Ureter (tissue), 1 donor: ENCODE data around the gene TMA7. TPM values are rescaled to one million over a fixed set of nuclear protein-coding genes. Genes with fewer than 3 reads are reported as not detected.
A peak's percentile ranks its signal among the peaks of the same experiment; 100 is the strongest.
"Not testable (repeated sequence)": the region's sequence is repeated elsewhere in the genome, so short reads cannot be mapped to it uniquely, and the experiment has no call there.

Source experiments
- DNase-seq: peaks from one replicate; pipeline ENCODE4 v3.0.0-alpha.2; 2020; ENCODE audit warnings: low spot score
- total RNA-seq: library from RNA; stranded (reverse); gene quantifications from one replicate; pipeline ENCODE4 v1.2.4, GENCODE V29; 2023
- donor health status: DM: yes; HTN: yes; CAD: no.

Gene TMA7
- total RNA-seq, 1 donor from 2014 or later, result 237 TPM

GRCh38 chr3:48467473-48468267 lies 27.6 kb downstream of the TMA7 start:
- DNase-seq, result no peak

- no peak for DNase-seq
Observed at GRCh38 chr3:48468329-48468731, 28.3 kb downstream of the TMA7 start.

GRCh38 chr3:48469046-48469915 lies 29.2 kb downstream of the TMA7 start:
- DNase-seq, result no peak

GRCh38 chr3:48470286-48470685 lies 30.2 kb downstream of the TMA7 start:
- no peak for DNase-seq

GRCh38 chr3:48472673-48472922 lies 32.5 kb downstream of the TMA7 start:
- no peak for DNase-seq

GRCh38 chr3:48472923-48473616 lies 33.0 kb downstream of the TMA7 start:
- peak; percentile 93 for DNase-seq

GRCh38 chr3:48473617-48473952 lies 33.5 kb downstream of the TMA7 start:
- no peak for DNase-seq

GRCh38 chr3:48474031-48474430 lies 34.0 kb downstream of the TMA7 start:
- DNase-seq, result not testable (repeated sequence)

GRCh38 chr3:48474619-48475018 lies 34.6 kb downstream of the TMA7 start:
- DNase-seq, result no peak

GRCh38 chr3:48475188-48475587 lies 35.1 kb downstream of the TMA7 start:
- no peak for DNase-seq

GRCh38 chr3:48476426-48477053 lies 36.5 kb downstream of the TMA7 start:
- DNase-seq, result no peak

GRCh38 chr3:48477959-48478520 lies 38.0 kb downstream of the TMA7 start:
- no peak for DNase-seq

GRCh38 chr3:48478626-48479555 lies 38.8 kb downstream of the TMA7 start:
- no peak for DNase-seq

GRCh38 chr3:48480891-48481290 lies 40.8 kb downstream of the TMA7 start:
- not testable (repeated sequence) for DNase-seq

- not testable (repeated sequence) for DNase-seq
Observed at GRCh38 chr3:48482822-48483221, 42.8 kb downstream of the TMA7 start.

- DNase-seq, result no peak
Observed at GRCh38 chr3:48486952-48487351, 46.9 kb downstream of the TMA7 start.

GRCh38 chr3:48492461-48493202 lies 52.6 kb downstream of the TMA7 start:
- DNase-seq, result no peak

GRCh38 chr3:48493203-48493501 lies 53.1 kb downstream of the TMA7 start:
- no peak for DNase-seq
